AG04449 (cell line): ENCODE results near the gene PSTPIP2.

ENCODE experiments used
- CTCF ChIA-PET: fragments of 350-600 bp; formaldehyde crosslinking; extraction: SDS; loops from one replicate; lab custom pipeline; 2021; ENCODE audit warnings: antibody characterized with exemption; lab: Yijun Ruan, JAX
- POLR2A ChIA-PET: fragments of 400-600, 350-600 bp; formaldehyde crosslinking; extraction: SDS; loops from one replicate; lab custom pipeline; 2020; ENCODE audit warnings: antibody characterized with exemption, inconsistent platforms; lab: Yijun Ruan, JAX
- DNase-seq: peaks from one replicate; pipeline ENCODE4 v3.0.0-alpha.2; 2010; ENCODE audit warnings: low read depth, low spot score
- H3K4me3 ChIP-seq: 2 replicates; pipeline ENCODE4 v1.5.1; 2011; ENCODE audit warnings: low read depth, mild to moderate bottlenecking, control low read depth, low read length
- CTCF ChIP-seq: IDR thresholded peaks from one replicate; pipeline ENCODE4 v1.5.1; 2011; ENCODE audit warnings: mild to moderate bottlenecking, moderate library complexity, low read length, control low read depth, inconsistent platforms; ENCODE audit not compliant: insufficient read depth; ENCODE audit errors: missing control alignments

Gene PSTPIP2

GRCh38 chr18:46072376-46072867 is 362 bp upstream of the PSTPIP2 start:
- DNase-seq: no peak
- POLR2A ChIA-PET: interaction anchor here (1.6 kb wide), 1 partner anchor 19 kb away, joined by 3 read pairs; no protein-coding TSS in a partner anchor
- H3K4me3 ChIP-seq: peak overlapping the region; percentile 72
- CTCF ChIA-PET: interaction anchor here (0.7 to 6.4 kb wide), 21 partner anchors 10 to 586 kb away, joined by 3 to 102 read pairs (median 7); partner anchors contain the start of gene ATP5F1A
- no peak for TF ChIP-seq CTCF

GRCh38 chr18:46070815-46071652 is 1.0 kb downstream of the PSTPIP2 start:
- DNase-seq: no peak
- TF ChIP-seq CTCF: no peak
- peak overlapping the region; percentile 72 for H3K4me3 ChIP-seq
- POLR2A ChIA-PET: interaction anchor here (0.6 to 1.6 kb wide), 3 partner anchors 18 to 268 kb away, joined by 3 read pairs; partner anchors contain the start of gene ATP5F1A
- CTCF ChIA-PET: interaction anchor here (0.9 to 6.4 kb wide), 9 partner anchors 9 to 406 kb away, joined by 3 to 102 read pairs (median 11); no protein-coding TSS in a partner anchor

GRCh38 chr18:46070232-46070631 is 1.8 kb downstream of the PSTPIP2 start:
- DNase-seq: no peak
- CTCF ChIA-PET: interaction anchor here (1.2 to 6.4 kb wide), 4 partner anchors 10 to 405 kb away, joined by 3 to 102 read pairs (median 31); no protein-coding TSS in a partner anchor
- no peak for TF ChIP-seq CTCF
- H3K4me3 ChIP-seq: no peak overlapping the region
- POLR2A ChIA-PET: no interaction called here

GRCh38 chr18:46069524-46069923 is 2.5 kb downstream of the PSTPIP2 start:
- POLR2A ChIA-PET: no interaction called here
- DNase-seq: no peak
- TF ChIP-seq CTCF: no peak
- CTCF ChIA-PET: interaction anchor here (1.2 to 6.4 kb wide), 3 partner anchors 9 to 405 kb away, joined by 3 to 102 read pairs (median 10); no protein-coding TSS in a partner anchor
- no peak overlapping the region for H3K4me3 ChIP-seq

- ChIA-PET POLR2A (no interaction called here), CTCF (interaction anchor here (6.4 kb wide), 1 partner anchor 404 kb away, joined by 102 read pairs; no protein-coding TSS in a partner anchor)
- no peak for DNase-seq
- H3K4me3 ChIP-seq: no peak overlapping the region
- TF ChIP-seq CTCF: no peak
Observed at GRCh38 chr18:46068763-46069162, 3.3 kb downstream of the PSTPIP2 start.
